Trophoblast cell (in vitro differentiated cells and primary cell): ENCODE results near the gene ZNRF2.

Experiments
- DNase-seq, 2 donors: peaks; one replicate each; pipeline ENCODE4 v3.0.0-alpha.2; 2016
- H2AFZ ChIP-seq: 2 replicates; pipeline ENCODE4 v1.6.1; 2013; ENCODE audit warnings: low read length, moderate library complexity, mild to moderate bottlenecking; ENCODE audit not compliant: insufficient read depth, poor library complexity
- H2AK5ac ChIP-seq: 2 replicates; pipeline ENCODE4 v1.6.1; 2013; ENCODE audit warnings: mild to moderate bottlenecking, low read length
- H2BK120ac ChIP-seq: 2 replicates; pipeline ENCODE4 v1.6.1; 2013; ENCODE audit warnings: low read length, mild to moderate bottlenecking, moderate library complexity; ENCODE audit not compliant: insufficient read depth, poor library complexity
- H2BK12ac ChIP-seq: 2 replicates; pipeline ENCODE4 v1.6.1; 2013; ENCODE audit warnings: mild to moderate bottlenecking, low read length, moderate library complexity
- H2BK5ac ChIP-seq: 2 replicates; pipeline ENCODE4 v1.6.1; 2013; ENCODE audit warnings: low read length, low read depth, moderate library complexity, mild to moderate bottlenecking; ENCODE audit not compliant: poor library complexity
- H3K14ac ChIP-seq: 2 replicates; pipeline ENCODE4 v1.6.1; 2013; ENCODE audit warnings: mild to moderate bottlenecking, low read length
- H3K18ac ChIP-seq: 2 replicates; pipeline ENCODE4 v1.6.1; 2013; ENCODE audit warnings: mild to moderate bottlenecking, low read length
- H3K23ac ChIP-seq: 2 replicates; pipeline ENCODE4 v1.6.1; 2013; ENCODE audit warnings: low read length
- H3K27ac ChIP-seq: 2 replicates; pipeline ENCODE4 v1.5.1; 2013; ENCODE audit warnings: low read depth, mild to moderate bottlenecking, inconsistent platforms, low read length, moderate library complexity
- H3K27me3 ChIP-seq: 2 replicates; pipeline ENCODE4 v1.6.1; 2013; ENCODE audit warnings: inconsistent platforms, mild to moderate bottlenecking, low read length, moderate library complexity; ENCODE audit not compliant: insufficient read depth
- H3K36me3 ChIP-seq, 2 experiments: 1 replicate in 1 of 2; 2 replicates in 1 of 2; pipeline ENCODE4 v1.6.1; 2013; ENCODE audit warnings: low read length in 2 of 2, mild to moderate bottlenecking in 2 of 2, moderate library complexity in 1 of 2; ENCODE audit not compliant: insufficient read depth in 2 of 2, control insufficient read depth in 1 of 2
- H3K4ac ChIP-seq: 2 replicates; pipeline ENCODE4 v1.6.1; 2013; ENCODE audit warnings: low read depth, mild to moderate bottlenecking, low read length, moderate library complexity
- H3K4me1 ChIP-seq, 2 experiments: 1 replicate in 1 of 2; 2 replicates in 1 of 2; pipeline ENCODE4 v1.6.1; 2013; ENCODE audit warnings: low read length in 2 of 2, mild to moderate bottlenecking in 2 of 2, moderate library complexity in 1 of 2; ENCODE audit not compliant: insufficient read depth in 2 of 2, control insufficient read depth in 1 of 2
- H3K4me2 ChIP-seq: 2 replicates; pipeline ENCODE4 v1.6.1; 2013; ENCODE audit warnings: inconsistent platforms, mild to moderate bottlenecking, low read length, moderate library complexity
- H3K4me3 ChIP-seq: 2 replicates; pipeline ENCODE4 v1.5.1; 2013; ENCODE audit warnings: mild to moderate bottlenecking, low read depth, low read length, inconsistent platforms
- H3K79me1 ChIP-seq: one replicate; pipeline ENCODE4 v1.6.1; 2013; ENCODE audit warnings: low read length
- H3K79me2 ChIP-seq: 2 replicates; pipeline ENCODE4 v1.6.1; 2013; ENCODE audit warnings: low read length, mild to moderate bottlenecking; ENCODE audit not compliant: control insufficient read depth, insufficient read depth, poor library complexity
- H3K9ac ChIP-seq: 2 replicates; pipeline ENCODE4 v1.6.1; 2013; ENCODE audit warnings: mild to moderate bottlenecking, low read length
- H3K9me3 ChIP-seq: 2 replicates; pipeline ENCODE4 v1.6.1; 2013; ENCODE audit warnings: low read depth, mild to moderate bottlenecking, control low read depth, inconsistent platforms, low read length; ENCODE audit not compliant: insufficient read depth
- H4K12ac ChIP-seq: 2 replicates; pipeline ENCODE4 v1.6.1; 2013; ENCODE audit warnings: low read depth, mild to moderate bottlenecking, low read length, moderate library complexity
- H4K8ac ChIP-seq: 2 replicates; pipeline ENCODE4 v1.6.1; 2013; ENCODE audit warnings: low read depth, mild to moderate bottlenecking, low read length, moderate library complexity
- H4K91ac ChIP-seq: one replicate; pipeline ENCODE4 v1.6.1; 2013; ENCODE audit warnings: low read depth, mild to moderate bottlenecking, low read length, moderate library complexity
- WGBS: extraction: QIAGEN DNeasy Blood & Tissue Kit; methylation state at CpG from one replicate; pipeline ENCODE4 v1.1.7; 2013; ENCODE audit warnings: missing lambda C conversion rate; ENCODE audit not compliant: insufficient read length, insufficient coverage; ENCODE audit errors: extremely low coverage; 5-methylcytosine and 5-hydroxymethylcytosine counted together

The ZNRF2 gene

GRCh38 chr7:30279653-30279904 lies 4.8 kb upstream of the ZNRF2 start:
- peaks cover under 1% of the 10 kb centered on the region for H3K79me1 ChIP-seq
- H3K18ac ChIP-seq, result no peak overlapping the region
- no peaks in the 10 kb centered on the region for H3K27me3 ChIP-seq
- no peaks in the 10 kb centered on the region for H3K9me3 ChIP-seq
- H3K36me3 ChIP-seq, result no peaks in the 10 kb centered on the region
- H3K14ac ChIP-seq, result no peak overlapping the region
- no peak overlapping the region for H4K12ac ChIP-seq
- no peak for DNase-seq
- no peak overlapping the region for H3K4me3 ChIP-seq
- no peak overlapping the region for H3K23ac ChIP-seq
- H4K91ac ChIP-seq, result no peak overlapping the region
- H2BK12ac ChIP-seq, result no peak overlapping the region
- H3K4me2 ChIP-seq, result no peak overlapping the region
- no CpG with 5 or more reads among the region's 2 CpGs for WGBS
- no peaks in the 10 kb centered on the region for H3K79me2 ChIP-seq
- H2AFZ ChIP-seq, result no peak overlapping the region
- H3K27ac ChIP-seq, result no peak overlapping the region
- no peak overlapping the region for H3K9ac ChIP-seq
- no peak overlapping the region for H3K4ac ChIP-seq
- H2BK5ac ChIP-seq, result no peak overlapping the region
- no peak overlapping the region for H2AK5ac ChIP-seq
- H3K4me1 ChIP-seq, result no peaks in the 10 kb centered on the region
- H2BK120ac ChIP-seq, result no peak overlapping the region
- H4K8ac ChIP-seq, result no peak overlapping the region

- peaks cover 7% of the 10 kb centered on the region for H3K79me2 ChIP-seq
- H2BK12ac ChIP-seq, result no peak overlapping the region
- H4K8ac ChIP-seq, result no peak overlapping the region
- H3K18ac ChIP-seq, result no peak overlapping the region
- H3K9me3 ChIP-seq, result no peaks in the 10 kb centered on the region
- no peak overlapping the region for H4K91ac ChIP-seq
- H3K27ac ChIP-seq, result no peak overlapping the region
- no peak overlapping the region for H3K4me2 ChIP-seq
- H3K14ac ChIP-seq, result no peak overlapping the region
- no peak for DNase-seq
- H3K27me3 ChIP-seq, result no peaks in the 10 kb centered on the region
- peaks cover 9% of the 10 kb centered on the region for H3K79me1 ChIP-seq
- H3K9ac ChIP-seq, result no peak overlapping the region
- no peak overlapping the region for H2BK5ac ChIP-seq
- WGBS, result no CpG with 5 or more reads among the region's 1 CpG
- H2AK5ac ChIP-seq, result no peak overlapping the region
- H2AFZ ChIP-seq, result no peak overlapping the region
- no peak overlapping the region for H3K23ac ChIP-seq
- H3K4me1 ChIP-seq, result no peaks in the 10 kb centered on the region
- no peak overlapping the region for H3K4me3 ChIP-seq
- H4K12ac ChIP-seq, result no peak overlapping the region
- H3K36me3 ChIP-seq, result no peaks in the 10 kb centered on the region
- no peak overlapping the region for H3K4ac ChIP-seq
- H2BK120ac ChIP-seq, result no peak overlapping the region
Measured at GRCh38 chr7:30280631-30281030, 3.8 kb upstream of the ZNRF2 start.

- Histone ChIP-seq H3K4me3 (no peak overlapping the region), H2BK12ac (no peak overlapping the region), H3K18ac (no peak overlapping the region), H3K79me1 (peaks cover 9% of the 10 kb centered on the region), H2AFZ (no peak overlapping the region), H4K91ac (no peak overlapping the region), H4K8ac (no peak overlapping the region), H3K14ac (no peak overlapping the region), H3K79me2 (peaks cover 10% of the 10 kb centered on the region), H3K27ac (no peak overlapping the region), H4K12ac (no peak overlapping the region), H3K4ac (no peak overlapping the region), H3K23ac (no peak overlapping the region), H2BK120ac (no peak overlapping the region), H3K9me3 (no peaks in the 10 kb centered on the region), H3K27me3 (no peaks in the 10 kb centered on the region), H3K9ac (no peak overlapping the region), H2AK5ac (no peak overlapping the region), H2BK5ac (no peak overlapping the region), H3K4me1 (no peaks in the 10 kb centered on the region), H3K36me3 (no peaks in the 10 kb centered on the region), H3K4me2 (no peak overlapping the region)
- no CpG with 5 or more reads among the region's 1 CpG for WGBS
- DNase-seq, result no peak
Measured at GRCh38 chr7:30281263-30281662, 3.1 kb upstream of the ZNRF2 start.

GRCh38 chr7:30281791-30282190 lies 2.6 kb upstream of the ZNRF2 start:
- Histone ChIP-seq H3K27me3 (no peaks in the 10 kb centered on the region), H3K4me1 (no peaks in the 10 kb centered on the region), H3K18ac (no peak overlapping the region), H2BK120ac (no peak overlapping the region), H2BK5ac (no peak overlapping the region), H2AFZ (no peak overlapping the region), H3K23ac (no peak overlapping the region), H4K8ac (no peak overlapping the region), H4K12ac (no peak overlapping the region), H3K27ac (no peak overlapping the region), H3K36me3 (no peaks in the 10 kb centered on the region), H3K79me1 (peaks cover 9% of the 10 kb centered on the region), H3K9me3 (no peaks in the 10 kb centered on the region), H3K9ac (no peak overlapping the region), H3K79me2 (peaks cover 10% of the 10 kb centered on the region), H3K14ac (no peak overlapping the region), H3K4me2 (no peak overlapping the region), H2BK12ac (no peak overlapping the region), H3K4me3 (no peak overlapping the region), H2AK5ac (no peak overlapping the region), H3K4ac (no peak overlapping the region), H4K91ac (no peak overlapping the region)
- no peak for DNase-seq
- WGBS, result no CpG with 5 or more reads among the region's 2 CpGs

- Histone ChIP-seq H3K4ac (no peak overlapping the region), H2BK12ac (no peak overlapping the region), H3K4me1 (no peaks in the 10 kb centered on the region), H2AFZ (no peak overlapping the region), H3K36me3 (no peaks in the 10 kb centered on the region), H3K79me1 (peaks cover 9% of the 10 kb centered on the region), H2BK5ac (no peak overlapping the region), H2AK5ac (no peak overlapping the region), H4K8ac (no peak overlapping the region), H3K18ac (no peak overlapping the region), H4K91ac (no peak overlapping the region), H2BK120ac (no peak overlapping the region), H3K9ac (no peak overlapping the region), H3K4me3 (no peak overlapping the region), H3K79me2 (peaks cover 11% of the 10 kb centered on the region), H3K4me2 (no peak overlapping the region), H4K12ac (no peak overlapping the region), H3K27me3 (no peaks in the 10 kb centered on the region), H3K23ac (no peak overlapping the region), H3K27ac (no peak overlapping the region), H3K9me3 (no peaks in the 10 kb centered on the region), H3K14ac (no peak overlapping the region)
- no peak for DNase-seq
- no CpG with 5 or more reads among the region's 3 CpGs for WGBS
Measured at GRCh38 chr7:30282735-30283134, 1.7 kb upstream of the ZNRF2 start.
